ENCODE measurements around the gene UNC5C.

DNA sequence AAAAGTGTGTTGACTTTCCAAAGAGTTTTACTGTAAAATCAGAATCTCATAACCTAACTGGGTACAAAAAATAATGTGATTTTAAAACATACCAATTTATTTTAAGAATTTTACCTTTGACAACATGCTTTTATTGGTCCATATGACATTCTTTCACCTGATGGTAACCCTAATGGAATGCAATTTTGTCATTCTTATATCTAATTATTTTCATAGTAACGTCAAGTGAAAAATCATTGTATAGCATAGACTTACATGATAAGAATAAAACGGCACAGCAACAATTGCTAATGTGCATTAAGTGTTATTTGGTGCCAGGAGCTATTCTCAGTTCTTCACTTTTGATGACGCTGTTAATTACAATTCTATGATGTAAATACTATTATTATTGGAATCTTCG lies 13.6 kb downstream of the UNC5C start:
- TF ChIP-seq, protein P1, sequence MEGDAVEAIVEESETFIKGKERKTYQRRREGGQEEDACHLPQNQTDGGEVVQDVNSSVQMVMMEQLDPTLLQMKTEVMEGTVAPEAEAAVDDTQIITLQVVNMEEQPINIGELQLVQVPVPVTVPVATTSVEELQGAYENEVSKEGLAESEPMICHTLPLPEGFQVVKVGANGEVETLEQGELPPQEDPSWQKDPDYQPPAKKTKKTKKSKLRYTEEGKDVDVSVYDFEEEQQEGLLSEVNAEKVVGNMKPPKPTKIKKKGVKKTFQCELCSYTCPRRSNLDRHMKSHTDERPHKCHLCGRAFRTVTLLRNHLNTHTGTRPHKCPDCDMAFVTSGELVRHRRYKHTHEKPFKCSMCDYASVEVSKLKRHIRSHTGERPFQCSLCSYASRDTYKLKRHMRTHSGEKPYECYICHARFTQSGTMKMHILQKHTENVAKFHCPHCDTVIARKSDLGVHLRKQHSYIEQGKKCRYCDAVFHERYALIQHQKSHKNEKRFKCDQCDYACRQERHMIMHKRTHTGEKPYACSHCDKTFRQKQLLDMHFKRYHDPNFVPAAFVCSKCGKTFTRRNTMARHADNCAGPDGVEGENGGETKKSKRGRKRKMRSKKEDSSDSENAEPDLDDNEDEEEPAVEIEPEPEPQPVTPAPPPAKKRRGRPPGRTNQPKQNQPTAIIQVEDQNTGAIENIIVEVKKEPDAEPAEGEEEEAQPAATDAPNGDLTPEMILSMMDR (IDR thresholded peaks at IDR 0.05), result no peak
- no peak for TF ChIP-seq EZH2phosphoT487 (IDR thresholded peaks at IDR 0.05)

All from neural progenitor cell (in vitro differentiated cells).